Measurements from ENCODE around the gene SPOCK1. TPM values are rescaled to one million over a fixed set of nuclear protein-coding genes. Genes with fewer than 3 reads are reported as not detected.

Gene SPOCK1
- total and polyA plus RNA-seq, 4 donors: 0.48 to 4.5 (median 0.69) TPM

- Histone ChIP-seq H3K27me3 (ENCODE audit: control insufficient read depth in 3 of 3, insufficient read depth in 3 of 3, low read length in 2 of 3) (no peaks in the 10 kb centered on the region), H3K9ac (ENCODE audit: insufficient read depth in 1 of 2, low read length in 2 of 2) (no peak overlapping the region), H3K4me3 (no peak overlapping the region), H3K27ac (ENCODE audit: low read depth in 1 of 2, low read length in 1 of 2) (no peak overlapping the region), H3K9me3 (ENCODE audit: control insufficient read depth in 4 of 4, insufficient read depth in 3 of 4, low read length in 3 of 4) (no peaks in the 10 kb centered on the region), H3K36me3 (ENCODE audit: control insufficient read depth in 4 of 4, insufficient read depth in 4 of 4, low read length in 4 of 4) (no peaks in the 10 kb centered on the region), H3K4me1 (ENCODE audit: control insufficient read depth in 5 of 5, insufficient read depth in 5 of 5, low read length in 5 of 5) (no peaks in the 10 kb centered on the region)
- DNase-seq (no peak), ATAC-seq (ENCODE audit: insufficient read depth, low FRiP score) (no peak)
- TF ChIP-seq, protein P1, sequence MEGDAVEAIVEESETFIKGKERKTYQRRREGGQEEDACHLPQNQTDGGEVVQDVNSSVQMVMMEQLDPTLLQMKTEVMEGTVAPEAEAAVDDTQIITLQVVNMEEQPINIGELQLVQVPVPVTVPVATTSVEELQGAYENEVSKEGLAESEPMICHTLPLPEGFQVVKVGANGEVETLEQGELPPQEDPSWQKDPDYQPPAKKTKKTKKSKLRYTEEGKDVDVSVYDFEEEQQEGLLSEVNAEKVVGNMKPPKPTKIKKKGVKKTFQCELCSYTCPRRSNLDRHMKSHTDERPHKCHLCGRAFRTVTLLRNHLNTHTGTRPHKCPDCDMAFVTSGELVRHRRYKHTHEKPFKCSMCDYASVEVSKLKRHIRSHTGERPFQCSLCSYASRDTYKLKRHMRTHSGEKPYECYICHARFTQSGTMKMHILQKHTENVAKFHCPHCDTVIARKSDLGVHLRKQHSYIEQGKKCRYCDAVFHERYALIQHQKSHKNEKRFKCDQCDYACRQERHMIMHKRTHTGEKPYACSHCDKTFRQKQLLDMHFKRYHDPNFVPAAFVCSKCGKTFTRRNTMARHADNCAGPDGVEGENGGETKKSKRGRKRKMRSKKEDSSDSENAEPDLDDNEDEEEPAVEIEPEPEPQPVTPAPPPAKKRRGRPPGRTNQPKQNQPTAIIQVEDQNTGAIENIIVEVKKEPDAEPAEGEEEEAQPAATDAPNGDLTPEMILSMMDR (IDR thresholded peaks at IDR 0.05; ENCODE audit: control extremely low read depth, extremely low read depth): no peak
- 84 to 92% methylated on average over 1 of the region's 1 CpG for WGBS, 2 donors
Observed at GRCh38 chr5:137487600-137487999, 11.5 kb downstream of the SPOCK1 start.

DNA sequence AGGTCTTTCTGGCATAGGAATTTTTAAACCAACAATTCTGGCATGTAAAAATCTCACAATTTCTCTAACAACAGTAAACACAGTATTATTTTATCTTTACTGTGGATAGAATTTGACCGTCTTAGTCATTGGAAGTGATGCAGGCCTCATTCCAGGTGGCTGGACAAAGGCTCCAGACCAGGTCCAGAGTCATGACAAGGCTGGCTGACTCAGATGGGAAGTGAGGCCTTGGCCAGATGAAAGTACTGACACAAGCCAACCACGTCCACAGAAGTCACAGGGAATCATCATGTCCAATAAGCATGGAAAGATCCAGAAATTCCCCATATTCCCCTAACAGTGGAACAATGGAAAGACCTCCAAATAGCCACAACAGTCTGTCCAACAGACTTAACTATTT is 12.4 kb downstream of the SPOCK1 start:
- Histone ChIP-seq H3K27ac (ENCODE audit: low read depth in 1 of 2, low read length in 1 of 2) (no peak overlapping the region), H3K4me1 (ENCODE audit: control insufficient read depth in 5 of 5, insufficient read depth in 5 of 5, low read length in 5 of 5) (no peaks in the 10 kb centered on the region), H3K9me3 (ENCODE audit: control insufficient read depth in 4 of 4, insufficient read depth in 3 of 4, low read length in 3 of 4) (no peaks in the 10 kb centered on the region), H3K4me3 (no peak overlapping the region), H3K27me3 (ENCODE audit: control insufficient read depth in 3 of 3, insufficient read depth in 3 of 3, low read length in 2 of 3) (no peaks in the 10 kb centered on the region), H3K9ac (ENCODE audit: insufficient read depth in 1 of 2, low read length in 2 of 2) (no peak overlapping the region), H3K36me3 (ENCODE audit: control insufficient read depth in 4 of 4, insufficient read depth in 4 of 4, low read length in 4 of 4) (no peaks in the 10 kb centered on the region)
- TF ChIP-seq, protein P1 (IDR thresholded peaks at IDR 0.05; ENCODE audit: control extremely low read depth, extremely low read depth): no peak
- WGBS, 2 donors: 76 to 82% methylated on average over 2 of the region's 2 CpGs
- no peak for DNase-seq
- no peak for ATAC-seq (ENCODE audit: insufficient read depth, low FRiP score)

DNA sequence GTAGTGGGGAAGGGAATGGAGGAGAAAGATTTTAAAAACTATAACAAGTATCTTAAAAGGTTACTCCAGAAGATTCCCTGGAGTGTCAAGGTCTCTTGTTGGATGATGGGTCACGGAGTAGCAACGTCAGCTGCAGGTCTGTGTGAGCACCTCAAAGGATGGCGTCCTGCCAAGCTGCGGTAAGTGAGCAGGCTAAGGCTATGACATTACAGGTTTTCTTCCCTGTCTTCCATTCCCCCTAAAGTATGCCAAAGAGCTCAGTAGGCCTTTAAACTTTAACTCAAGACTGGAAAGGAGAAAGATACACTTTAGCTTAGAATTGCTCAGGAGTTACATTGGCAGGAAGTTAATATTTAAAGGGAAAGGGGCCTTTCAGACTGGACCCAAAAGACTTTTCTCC is 17.5 kb downstream of the SPOCK1 start:
- H3K9ac ChIP-seq (ENCODE audit: insufficient read depth in 1 of 2, low read length in 2 of 2): no peak overlapping the region
- DNase-seq: no peak
- H3K4me1 ChIP-seq (ENCODE audit: control insufficient read depth in 5 of 5, insufficient read depth in 5 of 5, low read length in 5 of 5): no peaks in the 10 kb centered on the region
- no peak overlapping the region for H3K4me3 ChIP-seq
- H3K9me3 ChIP-seq (ENCODE audit: control insufficient read depth in 4 of 4, insufficient read depth in 3 of 4, low read length in 3 of 4): peaks cover 0 to 2% (median 0%) of the 10 kb centered on the region in 4 donors
- WGBS, 2 donors: 69 to 77% methylated on average over 4 of the region's 4 CpGs
- no peak overlapping the region for H3K27ac ChIP-seq (ENCODE audit: low read depth in 1 of 2, low read length in 1 of 2)
- TF ChIP-seq, protein P1 (IDR thresholded peaks at IDR 0.05; ENCODE audit: control extremely low read depth, extremely low read depth): no peak
- H3K36me3 ChIP-seq (ENCODE audit: control insufficient read depth in 4 of 4, insufficient read depth in 4 of 4, low read length in 4 of 4): no peaks in the 10 kb centered on the region
- H3K27me3 ChIP-seq (ENCODE audit: control insufficient read depth in 3 of 3, insufficient read depth in 3 of 3, low read length in 2 of 3): no peaks in the 10 kb centered on the region
- ATAC-seq (ENCODE audit: insufficient read depth, low FRiP score): no peak

DNA sequence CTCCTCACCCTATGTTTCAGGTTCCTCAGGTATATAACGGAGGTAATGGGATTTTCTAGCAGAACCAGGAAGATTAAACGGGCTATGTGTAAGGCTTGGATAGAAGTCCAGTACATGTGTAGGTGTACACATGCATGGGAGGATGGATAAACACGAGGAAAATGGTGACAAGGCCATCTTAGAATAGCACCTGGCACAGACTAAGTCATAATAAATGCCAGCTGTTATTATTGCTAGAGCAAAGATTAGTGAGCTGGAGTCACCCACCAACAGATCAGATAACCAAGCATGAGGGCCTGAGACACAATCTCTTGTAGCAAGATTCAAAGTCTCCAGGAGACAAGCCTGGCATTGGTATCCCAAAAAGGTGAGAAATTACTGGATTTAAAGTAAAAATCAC is 21.1 kb downstream of the SPOCK1 start:
- H3K4me3 ChIP-seq: no peak overlapping the region
- no peak overlapping the region for H3K27ac ChIP-seq (ENCODE audit: low read depth in 1 of 2, low read length in 1 of 2)
- peaks cover 0 to 1% (median 0%) of the 10 kb centered on the region in 3 donors for H3K27me3 ChIP-seq (ENCODE audit: control insufficient read depth in 3 of 3, insufficient read depth in 3 of 3, low read length in 2 of 3)
- H3K4me1 ChIP-seq (ENCODE audit: control insufficient read depth in 5 of 5, insufficient read depth in 5 of 5, low read length in 5 of 5): no peaks in the 10 kb centered on the region
- no peak overlapping the region for H3K9ac ChIP-seq (ENCODE audit: insufficient read depth in 1 of 2, low read length in 2 of 2)
- TF ChIP-seq, protein P1 (IDR thresholded peaks at IDR 0.05; ENCODE audit: control extremely low read depth, extremely low read depth): no peak
- H3K9me3 ChIP-seq (ENCODE audit: control insufficient read depth in 4 of 4, insufficient read depth in 3 of 4, low read length in 3 of 4): peaks cover 0 to 2% (median 0%) of the 10 kb centered on the region in 4 donors
- DNase-seq: no peak
- 51 to 81% methylated on average over 3 of the region's 3 CpGs for WGBS, 2 donors
- no peaks in the 10 kb centered on the region for H3K36me3 ChIP-seq (ENCODE audit: control insufficient read depth in 4 of 4, insufficient read depth in 4 of 4, low read length in 4 of 4)
- ATAC-seq (ENCODE audit: insufficient read depth, low FRiP score): no peak
